Peyer's patch (tissue), 4 donors: ENCODE results near the gene ACOD1.

Experiments used
- CTCF ChIP-seq, 6 experiments: fragments of 450-650 bp in 4 of 6; fragments of 200-600 bp in 2 of 6; sonication (generic) in 1 of 6; IDR thresholded peaks; one replicate each; pipeline ENCODE4 v1.5.1; 2017 to 2019; ENCODE audit warnings: antibody characterized with exemption in 6 of 6, mild to moderate bottlenecking in 3 of 6, moderate library complexity in 1 of 6
- POLR2A ChIP-seq, 2 donors: fragments of 450-650 bp; IDR thresholded peaks; one replicate each; pipeline ENCODE4 v1.5.1; 2017; ENCODE audit warnings: antibody characterized with exemption in 2 of 2, mild to moderate bottlenecking in 2 of 2, moderate library complexity in 2 of 2

GRCh38 chr13:76917095-76917494 lies 31.2 kb upstream of the ACOD1 start:
- TF ChIP-seq CTCF (IDR thresholded peaks at IDR 0.05) (no peak), POLR2A (IDR thresholded peaks at IDR 0.05) (no peak)
